Neural progenitor cell (in vitro differentiated cells): ENCODE measurements around the gene TENT5A.

Experiments used
- CTCF ChIP-seq: fragments of 200-600 bp; sonication (generic); IDR thresholded peaks from 2 replicates; pipeline ENCODE4 v1.5.1; 2017; ENCODE audit warnings: antibody characterized with exemption, mild to moderate bottlenecking
- EZH2 ChIP-seq: fragments of 200-600 bp; sonication (generic); IDR thresholded peaks from 2 replicates; pipeline ENCODE4 v1.6.1; 2017; ENCODE audit warnings: antibody characterized with exemption, mild to moderate bottlenecking, moderate library complexity
- EZH2phosphoT487 ChIP-seq: fragments of 200-600 bp; sonication (generic); IDR thresholded peaks from 2 replicates; pipeline ENCODE4 v1.6.1; 2017; ENCODE audit warnings: antibody characterized with exemption

- no peak for TF ChIP-seq CTCF
- TF ChIP-seq EZH2phosphoT487, result no peak
- no peak for TF ChIP-seq EZH2
Measured at GRCh38 chr6:81767163-81767891, 14.8 kb upstream of the TENT5A start.
